Activated naive CD8-positive, alpha-beta T cell treated with anti-CD3 and anti-CD28 coated beads, Interleukin-2, amount 50 U/mL, for 24 hours (primary cell): Measurements from ENCODE around the gene SEPHS1.

Experiments
- ATAC-seq: fragments of 150-1000 bp; cut with Tn5 transposase; one replicate; pipeline ENCODE4 v1.10.0; 2021
- DNase-seq: peaks from one replicate; pipeline ENCODE4 v3.0.0; 2021
- H3K27ac Mint-ChIP-seq: one replicate; pipeline ENCODE4 v1.8.0; 2021; ENCODE audit warnings: mild to moderate bottlenecking, mixed read lengths
- H3K27me3 Mint-ChIP-seq: one replicate; pipeline ENCODE4 v1.8.0; 2021; ENCODE audit warnings: mixed read lengths
- H3K36me3 Mint-ChIP-seq: one replicate; pipeline ENCODE4 v1.8.0; 2021; ENCODE audit warnings: low read depth, mixed read lengths
- H3K4me1 Mint-ChIP-seq: one replicate; pipeline ENCODE4 v1.8.0; 2021; ENCODE audit warnings: mixed read lengths
- H3K4me3 Mint-ChIP-seq: one replicate; pipeline ENCODE4 v1.8.0; 2021; ENCODE audit warnings: mild to moderate bottlenecking, moderate library complexity, mixed read lengths
- H3K9me3 Mint-ChIP-seq: one replicate; pipeline ENCODE4 v1.8.0; 2021; ENCODE audit warnings: mixed read lengths

SEPHS1 gene

DNA sequence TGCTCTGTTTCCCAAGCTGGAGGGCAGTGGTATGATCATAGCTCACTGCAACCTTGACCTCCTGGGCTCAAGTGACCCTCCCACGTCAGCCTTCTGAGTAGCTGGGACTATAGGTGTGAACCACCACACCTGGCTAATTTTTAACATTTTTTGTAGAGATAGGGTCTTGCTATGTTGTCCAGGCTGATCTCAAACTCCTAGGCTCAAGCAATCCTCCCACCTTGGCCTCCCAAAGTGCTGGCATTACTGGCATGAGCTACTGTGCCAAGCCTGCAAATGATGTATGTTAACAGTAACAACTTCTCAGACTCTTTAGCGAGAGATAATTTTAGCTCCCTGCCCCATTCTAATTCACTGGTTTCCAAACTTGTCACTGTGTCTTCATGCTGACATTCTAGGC, 27.7 kb upstream of the SEPHS1 start:
- Mint-ChIP-seq H3K27me3 (peaks cover 16% of the 10 kb centered on the region), H3K4me1 (no peaks in the 10 kb centered on the region), H3K4me3 (no peak overlapping the region), H3K27ac (no peak overlapping the region), H3K36me3 (no peaks in the 10 kb centered on the region), H3K9me3 (no peaks in the 10 kb centered on the region)
- DNase-seq = no peak
- ATAC-seq = no peak

GRCh38 chr10:13373644-13374043, 25.6 kb upstream of the SEPHS1 start:
- no peaks in the 10 kb centered on the region for H3K4me1 Mint-ChIP-seq
- no peaks in the 10 kb centered on the region for H3K36me3 Mint-ChIP-seq
- H3K27ac Mint-ChIP-seq = no peak overlapping the region
- H3K4me3 Mint-ChIP-seq = no peak overlapping the region
- ATAC-seq (no peak), DNase-seq (no peak)
- peaks cover 4% of the 10 kb centered on the region for H3K27me3 Mint-ChIP-seq
- H3K9me3 Mint-ChIP-seq = no peaks in the 10 kb centered on the region

- H3K9me3 Mint-ChIP-seq = no peaks in the 10 kb centered on the region
- DNase-seq = no peak
- no peaks in the 10 kb centered on the region for H3K4me1 Mint-ChIP-seq
- H3K27ac Mint-ChIP-seq = no peak overlapping the region
- H3K36me3 Mint-ChIP-seq = no peaks in the 10 kb centered on the region
- H3K4me3 Mint-ChIP-seq = no peak overlapping the region
- ATAC-seq = no peak
- H3K27me3 Mint-ChIP-seq = peaks cover 2% of the 10 kb centered on the region
Measured at GRCh38 chr10:13372524-13372923, 24.4 kb upstream of the SEPHS1 start.

GRCh38 chr10:13371897-13372470, 23.9 kb upstream of the SEPHS1 start:
- no peak overlapping the region for H3K4me3 Mint-ChIP-seq
- DNase-seq (peak; percentile 34), ATAC-seq (peak; percentile 95)
- peaks cover 2% of the 10 kb centered on the region for H3K27me3 Mint-ChIP-seq
- no peak overlapping the region for H3K27ac Mint-ChIP-seq
- H3K4me1 Mint-ChIP-seq = no peaks in the 10 kb centered on the region
- no peaks in the 10 kb centered on the region for H3K9me3 Mint-ChIP-seq
- H3K36me3 Mint-ChIP-seq = no peaks in the 10 kb centered on the region

- ATAC-seq (no peak), DNase-seq (no peak)
- no peaks in the 10 kb centered on the region for H3K9me3 Mint-ChIP-seq
- peaks cover 2% of the 10 kb centered on the region for H3K27me3 Mint-ChIP-seq
- H3K36me3 Mint-ChIP-seq = no peaks in the 10 kb centered on the region
- no peak overlapping the region for H3K27ac Mint-ChIP-seq
- no peak overlapping the region for H3K4me3 Mint-ChIP-seq
- no peaks in the 10 kb centered on the region for H3K4me1 Mint-ChIP-seq
Measured at GRCh38 chr10:13366891-13367290, 18.8 kb upstream of the SEPHS1 start.

DNA sequence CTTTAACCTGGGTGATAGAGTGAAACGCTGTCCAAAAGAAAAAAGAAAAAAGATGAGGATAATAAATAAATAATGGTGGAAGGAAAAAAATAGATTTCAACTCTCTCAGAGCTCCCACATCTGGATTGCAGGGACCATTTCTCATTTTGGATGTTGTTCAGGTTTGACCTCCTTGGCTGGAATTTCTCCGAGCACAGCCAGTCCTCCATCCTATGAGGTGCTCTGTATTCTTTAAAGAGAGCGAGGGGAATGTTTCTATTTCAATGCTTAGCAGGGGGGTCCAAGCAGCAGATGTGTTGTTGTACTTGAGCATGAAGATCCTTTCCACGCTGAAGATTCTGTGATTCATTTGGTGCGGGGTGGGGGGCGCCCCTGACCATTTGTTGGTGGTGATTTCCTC, 17.7 kb upstream of the SEPHS1 start:
- ATAC-seq (no peak), DNase-seq (no peak)
- Mint-ChIP-seq H3K4me1 (no peaks in the 10 kb centered on the region), H3K36me3 (no peaks in the 10 kb centered on the region), H3K4me3 (no peak overlapping the region), H3K9me3 (no peaks in the 10 kb centered on the region), H3K27ac (no peak overlapping the region), H3K27me3 (peaks cover 2% of the 10 kb centered on the region)

DNA sequence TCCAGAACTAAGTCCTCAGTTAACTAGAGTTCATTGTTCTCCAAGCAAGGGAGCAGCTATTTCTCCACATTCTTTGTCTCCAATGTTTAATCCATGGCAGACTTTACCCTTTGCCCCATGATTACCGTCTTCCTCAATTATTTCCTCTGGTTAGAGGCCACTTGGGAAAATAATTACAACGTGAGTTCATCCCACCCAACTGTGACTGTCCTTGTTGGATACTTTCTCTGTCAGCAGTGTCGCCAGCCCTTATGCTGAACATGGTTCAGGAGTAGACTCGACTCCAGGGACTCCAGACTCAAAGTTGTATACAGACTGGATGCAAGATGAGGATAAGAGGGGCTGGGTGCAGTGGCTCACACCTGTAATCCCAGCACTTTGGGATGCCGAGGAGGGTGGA, 17.1 kb upstream of the SEPHS1 start:
- Mint-ChIP-seq H3K4me1 (no peaks in the 10 kb centered on the region), H3K27me3 (peaks cover 2% of the 10 kb centered on the region)

GRCh38 chr10:13360587-13360986, 12.5 kb upstream of the SEPHS1 start:
- no peak for ATAC-seq
- H3K4me1 Mint-ChIP-seq = no peaks in the 10 kb centered on the region

More for the DNA sequence above, 17.1 kb upstream of the SEPHS1 start:
- ATAC-seq (no peak), DNase-seq (no peak)
- Mint-ChIP-seq H3K9me3 (no peaks in the 10 kb centered on the region), H3K4me3 (no peak overlapping the region), H3K27ac (no peak overlapping the region), H3K36me3 (no peaks in the 10 kb centered on the region)

DNA sequence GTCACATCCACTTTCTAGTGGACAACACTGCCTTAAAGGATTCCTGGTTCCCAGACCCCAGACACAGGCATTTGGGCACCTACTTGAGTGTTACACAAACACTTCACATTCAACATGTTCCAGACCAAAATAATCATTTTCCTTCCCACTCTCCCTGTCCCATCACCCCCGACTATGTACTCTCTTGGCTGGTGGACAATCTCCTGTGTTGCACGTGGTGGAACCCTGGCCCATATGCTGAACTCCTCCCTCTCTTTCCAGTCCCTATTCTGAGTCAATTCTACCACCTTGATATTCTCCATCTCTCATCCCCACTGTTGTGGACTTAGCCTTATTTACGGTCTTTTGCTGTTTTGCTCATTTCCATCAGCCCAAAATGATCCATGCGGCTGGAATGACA, 8.3 kb upstream of the SEPHS1 start:
- Mint-ChIP-seq H3K27ac (peak overlapping the region; percentile 15), H3K4me1 (peaks cover 10% of the 10 kb centered on the region), H3K27me3 (peaks cover 2% of the 10 kb centered on the region), H3K4me3 (no peak overlapping the region), H3K9me3 (no peaks in the 10 kb centered on the region), H3K36me3 (no peaks in the 10 kb centered on the region)
- DNase-seq (no peak), ATAC-seq (no peak)

More at GRCh38 chr10:13360587-13360986, 12.5 kb upstream of the SEPHS1 start:
- peaks cover 2% of the 10 kb centered on the region for H3K27me3 Mint-ChIP-seq
- no peak overlapping the region for H3K4me3 Mint-ChIP-seq
- H3K27ac Mint-ChIP-seq = no peak overlapping the region
- no peak for DNase-seq
- no peaks in the 10 kb centered on the region for H3K36me3 Mint-ChIP-seq
- no peaks in the 10 kb centered on the region for H3K9me3 Mint-ChIP-seq

GRCh38 chr10:13354783-13355182, 6.7 kb upstream of the SEPHS1 start:
- H3K27ac Mint-ChIP-seq = no peak overlapping the region
- no peaks in the 10 kb centered on the region for H3K9me3 Mint-ChIP-seq
- peak; percentile 53 for ATAC-seq
- H3K27me3 Mint-ChIP-seq = peaks cover 2% of the 10 kb centered on the region
- peaks cover 26% of the 10 kb centered on the region for H3K4me1 Mint-ChIP-seq
- no peak overlapping the region for H3K4me3 Mint-ChIP-seq
- H3K36me3 Mint-ChIP-seq = no peaks in the 10 kb centered on the region
- no peak for DNase-seq

- H3K4me3 Mint-ChIP-seq = no peak overlapping the region
- no peak for ATAC-seq
- H3K36me3 Mint-ChIP-seq = no peaks in the 10 kb centered on the region
- no peaks in the 10 kb centered on the region for H3K9me3 Mint-ChIP-seq
- peaks cover 35% of the 10 kb centered on the region for H3K4me1 Mint-ChIP-seq
- DNase-seq = no peak
- H3K27ac Mint-ChIP-seq = no peak overlapping the region
- H3K27me3 Mint-ChIP-seq = no peaks in the 10 kb centered on the region
Measured at GRCh38 chr10:13352519-13352918, 4.4 kb upstream of the SEPHS1 start.

DNA sequence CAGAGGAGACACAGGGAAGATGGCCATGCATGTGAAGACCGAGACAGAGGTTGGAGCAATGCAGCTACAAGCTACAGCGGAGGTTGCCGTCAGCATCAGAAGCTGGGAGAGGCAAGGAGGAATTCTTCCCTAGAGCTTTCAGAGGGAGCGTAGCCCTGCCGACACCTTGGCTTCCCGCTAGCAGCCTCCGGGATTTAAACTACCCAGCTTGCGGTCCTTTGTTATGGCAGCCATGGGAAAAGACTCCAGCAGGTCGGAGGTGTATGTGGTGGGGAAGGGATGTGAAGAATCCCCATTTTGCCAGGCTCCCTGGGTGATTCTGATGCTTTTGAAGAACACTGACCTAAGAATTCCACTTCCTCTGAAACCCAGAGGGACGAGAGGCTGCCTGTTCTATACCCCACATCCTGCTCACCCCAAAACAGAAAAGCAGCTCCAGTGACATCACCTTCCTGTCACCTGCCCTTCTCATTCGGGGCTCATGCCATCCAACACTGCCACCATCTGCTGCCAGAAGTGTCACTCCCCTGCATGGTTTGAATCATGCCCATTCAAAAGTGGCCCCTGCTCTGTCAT, 3.3 kb upstream of the SEPHS1 start:
- Mint-ChIP-seq H3K4me1 (peaks cover 38% of the 10 kb centered on the region), H3K27ac (peak overlapping the region; percentile 10), H3K9me3 (no peaks in the 10 kb centered on the region), H3K36me3 (no peaks in the 10 kb centered on the region), H3K4me3 (no peak overlapping the region), H3K27me3 (no peaks in the 10 kb centered on the region)
- ATAC-seq (no peak), DNase-seq (no peak)

GRCh38 chr10:13349463-13350274, 1.6 kb upstream of the SEPHS1 start:
- ATAC-seq (no peak), DNase-seq (peak; percentile 42)
- H3K27me3 Mint-ChIP-seq = no peaks in the 10 kb centered on the region
- peaks cover 54% of the 10 kb centered on the region for H3K4me1 Mint-ChIP-seq
- peaks cover 10% of the 10 kb centered on the region for H3K36me3 Mint-ChIP-seq
- peak overlapping the region; percentile 86 for H3K4me3 Mint-ChIP-seq
- no peaks in the 10 kb centered on the region for H3K9me3 Mint-ChIP-seq
- peak overlapping the region; percentile 72 for H3K27ac Mint-ChIP-seq

DNA sequence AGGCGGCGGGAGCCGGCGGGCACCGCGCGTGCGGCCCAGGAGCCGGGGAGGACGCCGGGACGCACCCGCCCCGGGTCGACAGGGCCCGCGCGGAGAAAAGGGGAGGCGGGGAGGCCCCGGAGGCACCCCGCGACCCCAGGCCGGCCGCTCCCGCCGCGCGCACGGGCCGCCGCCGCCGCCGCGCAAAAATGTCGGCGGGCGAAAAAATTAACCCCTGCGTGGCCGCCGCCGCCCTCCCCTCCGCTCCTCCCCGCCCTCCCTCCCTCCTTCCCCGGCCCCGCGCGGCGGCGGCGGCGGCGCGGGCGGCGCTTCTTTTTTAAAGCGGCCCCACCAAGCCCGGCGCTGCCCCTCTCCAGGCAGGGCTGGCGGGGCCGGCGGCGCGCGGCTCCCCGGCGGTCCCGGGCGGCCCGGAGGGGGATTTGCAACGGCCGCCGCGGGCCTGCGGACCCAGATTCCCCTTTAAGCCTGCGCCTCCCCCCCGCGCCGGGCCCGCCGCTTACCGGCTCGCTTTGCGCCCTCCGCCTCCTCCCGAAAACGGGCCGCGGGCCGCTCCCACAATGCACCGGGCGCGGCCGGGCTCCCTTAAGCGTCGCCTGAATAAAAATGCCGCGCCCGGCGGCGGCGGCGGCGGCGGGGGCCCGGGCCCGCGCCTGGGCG, 465 bp downstream of the SEPHS1 start:
- ATAC-seq (peak; percentile 58), DNase-seq (peak; percentile 82)
- H3K27ac Mint-ChIP-seq = no peak overlapping the region
- H3K27me3 Mint-ChIP-seq = no peaks in the 10 kb centered on the region
- H3K4me3 Mint-ChIP-seq = peak overlapping the region; percentile 86
- peaks cover 21% of the 10 kb centered on the region for H3K36me3 Mint-ChIP-seq
- no peaks in the 10 kb centered on the region for H3K9me3 Mint-ChIP-seq
- peaks cover 58% of the 10 kb centered on the region for H3K4me1 Mint-ChIP-seq
